ENCODE measurements around the gene ENOX1. TPM values are rescaled to one million over a fixed set of nuclear protein-coding genes. Genes with fewer than 3 reads are reported as not detected.

The ENOX1 gene
- total RNA-seq, 1 donor from 2014 or later: 8.7 TPM

GRCh38 chr13:43799191-43799590 lies 12.4 kb upstream of the ENOX1 start:
- Mint-ChIP-seq H3K27ac (ENCODE audit: unreplicated experiment) (no peak overlapping the region), H3K4me3 (ENCODE audit: unreplicated experiment) (no peak overlapping the region), H3K4me1 (ENCODE audit: low read depth, unreplicated experiment) (peaks cover 1% of the 10 kb centered on the region), H3K36me3 (ENCODE audit: unreplicated experiment) (no peaks in the 10 kb centered on the region), H3K9me3 (ENCODE audit: unreplicated experiment) (no peaks in the 10 kb centered on the region), H3K27me3 (ENCODE audit: unreplicated experiment) (no peaks in the 10 kb centered on the region)
- no peak for DNase-seq
- no peak for TF ChIP-seq CTCF (IDR thresholded peaks at IDR 0.05; ENCODE audit: partially characterized antibody, unreplicated experiment)

- Mint-ChIP-seq H3K36me3 (ENCODE audit: unreplicated experiment) (no peaks in the 10 kb centered on the region), H3K4me3 (ENCODE audit: unreplicated experiment) (no peak overlapping the region), H3K9me3 (ENCODE audit: unreplicated experiment) (no peaks in the 10 kb centered on the region), H3K4me1 (ENCODE audit: low read depth, unreplicated experiment) (no peaks in the 10 kb centered on the region), H3K27ac (ENCODE audit: unreplicated experiment) (no peak overlapping the region), H3K27me3 (ENCODE audit: unreplicated experiment) (no peaks in the 10 kb centered on the region)
- no peak for TF ChIP-seq CTCF (IDR thresholded peaks at IDR 0.05; ENCODE audit: partially characterized antibody, unreplicated experiment)
- DNase-seq: no peak
Observed at GRCh38 chr13:43797869-43798268, 11.1 kb upstream of the ENOX1 start.

- H3K9me3 Mint-ChIP-seq (ENCODE audit: unreplicated experiment): no peaks in the 10 kb centered on the region
- no peak overlapping the region for H3K4me3 Mint-ChIP-seq (ENCODE audit: unreplicated experiment)
- DNase-seq: no peak
- no peak for TF ChIP-seq CTCF (IDR thresholded peaks at IDR 0.05; ENCODE audit: partially characterized antibody, unreplicated experiment)
- H3K4me1 Mint-ChIP-seq (ENCODE audit: low read depth, unreplicated experiment): no peaks in the 10 kb centered on the region
- no peak overlapping the region for H3K27ac Mint-ChIP-seq (ENCODE audit: unreplicated experiment)
- H3K36me3 Mint-ChIP-seq (ENCODE audit: unreplicated experiment): no peaks in the 10 kb centered on the region
- H3K27me3 Mint-ChIP-seq (ENCODE audit: unreplicated experiment): no peaks in the 10 kb centered on the region
Observed at GRCh38 chr13:43797159-43797558, 10.4 kb upstream of the ENOX1 start.

GRCh38 chr13:43794416-43794815 lies 7.6 kb upstream of the ENOX1 start:
- Mint-ChIP-seq H3K9me3 (ENCODE audit: unreplicated experiment) (no peaks in the 10 kb centered on the region), H3K4me3 (ENCODE audit: unreplicated experiment) (no peak overlapping the region), H3K27me3 (ENCODE audit: unreplicated experiment) (no peaks in the 10 kb centered on the region), H3K27ac (ENCODE audit: unreplicated experiment) (no peak overlapping the region), H3K4me1 (ENCODE audit: low read depth, unreplicated experiment) (no peaks in the 10 kb centered on the region), H3K36me3 (ENCODE audit: unreplicated experiment) (no peaks in the 10 kb centered on the region)
- DNase-seq: no peak
- TF ChIP-seq CTCF (IDR thresholded peaks at IDR 0.05; ENCODE audit: partially characterized antibody, unreplicated experiment): no peak

- no peaks in the 10 kb centered on the region for H3K9me3 Mint-ChIP-seq (ENCODE audit: unreplicated experiment)
- no peak for TF ChIP-seq CTCF (IDR thresholded peaks at IDR 0.05; ENCODE audit: partially characterized antibody, unreplicated experiment)
- no peak for DNase-seq
- H3K27ac Mint-ChIP-seq (ENCODE audit: unreplicated experiment): no peak overlapping the region
- H3K4me1 Mint-ChIP-seq (ENCODE audit: low read depth, unreplicated experiment): peaks cover 4% of the 10 kb centered on the region
- no peaks in the 10 kb centered on the region for H3K36me3 Mint-ChIP-seq (ENCODE audit: unreplicated experiment)
- no peak overlapping the region for H3K4me3 Mint-ChIP-seq (ENCODE audit: unreplicated experiment)
- peaks cover 8% of the 10 kb centered on the region for H3K27me3 Mint-ChIP-seq (ENCODE audit: unreplicated experiment)
Observed at GRCh38 chr13:43792076-43792881, 5.5 kb upstream of the ENOX1 start.
